BJ (cell line): ENCODE measurements around the gene RAB19. TPM values are rescaled to one million over a fixed set of nuclear protein-coding genes. Genes with fewer than 3 reads are reported as not detected.

ENCODE experiments used
- CTCF ChIA-PET: fragments of 350-600 bp; formaldehyde crosslinking; extraction: SDS; loops from one replicate; lab custom pipeline; 2021; ENCODE audit warnings: antibody characterized with exemption, inconsistent platforms; lab: Yijun Ruan, JAX
- POLR2A ChIA-PET: fragments of 300-600 bp; sonication (Branson Sonifier 250); formaldehyde crosslinking; extraction: SDS; loops from one replicate; lab custom pipeline; 2021; ENCODE audit warnings: antibody characterized with exemption; lab: Charles Lee
- DNase-seq: peaks from one replicate; pipeline ENCODE4 v3.0.0-alpha.2; 2011; ENCODE audit warnings: low read depth
- H3K27me3 ChIP-seq: 2 replicates; pipeline ENCODE4 v1.6.0; 2011; ENCODE audit warnings: low read length; ENCODE audit not compliant: control insufficient read depth, insufficient read depth
- H3K36me3 ChIP-seq: 2 replicates; pipeline ENCODE4 v1.5.1; 2011; ENCODE audit warnings: low read length; ENCODE audit not compliant: control insufficient read depth, insufficient read depth
- H3K4me3 ChIP-seq: 2 replicates; pipeline ENCODE4 v1.5.1; 2011; ENCODE audit warnings: low read depth, mild to moderate bottlenecking, control low read depth, low read length
- polyA plus RNA-seq: library from polyadenylated mRNA; depleted of rRNA; stranded (reverse); fragments of >200 nt; gene quantifications from 2 replicates; pipeline ENCODE4 v1.2.3, GENCODE V29; 2011
- TF ChIP-seq, protein P1 (sequence below): IDR thresholded peaks from 2 replicates; pipeline ENCODE4 v1.5.1; 2011; ENCODE audit warnings: low read depth, mild to moderate bottlenecking, control low read depth, inconsistent platforms, low read length, moderate library complexity; ENCODE audit not compliant: insufficient read depth

RAB19 gene
- polyA plus RNA-seq, 1 experiment, result not detected

DNA sequence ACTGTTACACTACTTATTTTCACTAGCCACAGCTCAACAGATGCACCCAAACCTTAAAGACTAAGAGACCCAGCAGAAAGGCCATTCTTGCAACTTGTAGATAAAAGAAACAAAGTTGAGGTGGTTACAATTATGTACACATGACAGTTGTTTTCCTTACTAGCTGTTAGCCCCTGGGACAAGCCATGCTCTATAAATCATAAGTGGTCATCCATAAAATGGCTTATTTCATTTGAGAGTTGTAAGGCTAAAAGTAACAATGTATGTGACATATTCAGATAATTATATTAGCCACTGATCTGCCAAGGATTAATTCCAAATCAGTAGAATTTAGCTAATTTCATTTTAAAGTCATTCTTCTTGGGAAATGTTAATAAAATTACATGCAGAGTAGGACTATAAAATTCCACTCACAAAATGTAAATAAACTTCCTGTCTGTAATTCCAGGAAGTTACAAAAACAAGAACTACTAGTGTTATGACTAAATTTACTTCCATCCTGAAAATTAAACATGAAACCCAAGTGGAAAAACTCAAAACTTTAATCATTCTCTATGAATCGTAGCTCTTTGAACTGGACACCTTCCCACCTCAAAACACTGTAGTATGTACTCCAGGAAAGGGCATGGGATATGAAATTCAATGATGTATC, 18.8 kb upstream of the RAB19 start:
- DNase-seq, result no peak
- ChIA-PET POLR2A (interaction anchor here (0.5 kb wide), 1 partner anchor 460 kb away, joined by 9 read pairs; no protein-coding TSS in a partner anchor), CTCF (interaction anchor here (1.3 to 1.8 kb wide), 3 partner anchors 9 to 13 kb away, joined by 4 to 5 read pairs (median 5); no protein-coding TSS in a partner anchor)
- Histone ChIP-seq H3K27me3 (no peaks in the 10 kb centered on the region), H3K4me3 (no peak overlapping the region), H3K36me3 (peaks cover 6% of the 10 kb centered on the region)
- TF ChIP-seq, protein P1, sequence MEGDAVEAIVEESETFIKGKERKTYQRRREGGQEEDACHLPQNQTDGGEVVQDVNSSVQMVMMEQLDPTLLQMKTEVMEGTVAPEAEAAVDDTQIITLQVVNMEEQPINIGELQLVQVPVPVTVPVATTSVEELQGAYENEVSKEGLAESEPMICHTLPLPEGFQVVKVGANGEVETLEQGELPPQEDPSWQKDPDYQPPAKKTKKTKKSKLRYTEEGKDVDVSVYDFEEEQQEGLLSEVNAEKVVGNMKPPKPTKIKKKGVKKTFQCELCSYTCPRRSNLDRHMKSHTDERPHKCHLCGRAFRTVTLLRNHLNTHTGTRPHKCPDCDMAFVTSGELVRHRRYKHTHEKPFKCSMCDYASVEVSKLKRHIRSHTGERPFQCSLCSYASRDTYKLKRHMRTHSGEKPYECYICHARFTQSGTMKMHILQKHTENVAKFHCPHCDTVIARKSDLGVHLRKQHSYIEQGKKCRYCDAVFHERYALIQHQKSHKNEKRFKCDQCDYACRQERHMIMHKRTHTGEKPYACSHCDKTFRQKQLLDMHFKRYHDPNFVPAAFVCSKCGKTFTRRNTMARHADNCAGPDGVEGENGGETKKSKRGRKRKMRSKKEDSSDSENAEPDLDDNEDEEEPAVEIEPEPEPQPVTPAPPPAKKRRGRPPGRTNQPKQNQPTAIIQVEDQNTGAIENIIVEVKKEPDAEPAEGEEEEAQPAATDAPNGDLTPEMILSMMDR, result no peak

- Histone ChIP-seq H3K36me3 (no peaks in the 10 kb centered on the region), H3K4me3 (no peak overlapping the region), H3K27me3 (peaks cover 4% of the 10 kb centered on the region; the same call in 1 of the 2 replicates)
- DNase-seq, result no peak
- TF ChIP-seq, protein P1, result no peak
- CTCF ChIA-PET, result interaction anchor here (0.7 kb wide), 1 partner anchor 264 kb away, joined by 3 read pairs; no protein-coding TSS in a partner anchor
- POLR2A ChIA-PET, result no interaction called here
These were observed 14.4 kb upstream of the RAB19 start for GRCh38 chr7:140389445-140389844.

DNA sequence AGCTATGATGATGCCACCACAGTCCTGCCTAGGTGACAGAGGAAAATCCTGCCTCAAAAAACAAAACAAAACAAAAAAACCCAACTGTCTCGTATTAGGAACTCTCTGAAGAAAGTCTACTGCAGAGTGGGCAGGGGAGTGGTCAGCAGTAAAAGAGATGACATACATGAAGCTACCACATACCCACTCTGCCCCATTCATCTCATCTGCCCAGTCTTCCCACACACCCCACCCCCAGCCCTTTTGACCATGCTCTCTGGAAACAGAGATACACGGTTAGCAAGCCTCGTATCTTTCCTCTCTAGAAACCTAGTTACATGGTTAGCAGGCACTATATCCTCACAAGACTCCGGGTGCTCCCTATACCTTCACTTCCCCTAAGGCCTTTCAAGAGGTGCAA, 13.8 kb upstream of the RAB19 start:
- TF ChIP-seq, protein P1, result no peak
- DNase-seq, result no peak
- CTCF ChIA-PET, result no interaction called here
- POLR2A ChIA-PET, result no interaction called here
- Histone ChIP-seq H3K27me3 (peaks cover 4% of the 10 kb centered on the region; the same call in 1 of the 2 replicates), H3K4me3 (no peak overlapping the region), H3K36me3 (no peaks in the 10 kb centered on the region)

GRCh38 chr7:140390466-140391190, 13.2 kb upstream of the RAB19 start:
- H3K36me3 ChIP-seq, result no peaks in the 10 kb centered on the region
- H3K4me3 ChIP-seq, result no peak overlapping the region
- TF ChIP-seq, protein P1, result no peak
- ChIA-PET POLR2A (no interaction called here), CTCF (no interaction called here)
- H3K27me3 ChIP-seq, result peaks cover 4% of the 10 kb centered on the region; the same call in 1 of the 2 replicates
- DNase-seq, result no peak

DNA sequence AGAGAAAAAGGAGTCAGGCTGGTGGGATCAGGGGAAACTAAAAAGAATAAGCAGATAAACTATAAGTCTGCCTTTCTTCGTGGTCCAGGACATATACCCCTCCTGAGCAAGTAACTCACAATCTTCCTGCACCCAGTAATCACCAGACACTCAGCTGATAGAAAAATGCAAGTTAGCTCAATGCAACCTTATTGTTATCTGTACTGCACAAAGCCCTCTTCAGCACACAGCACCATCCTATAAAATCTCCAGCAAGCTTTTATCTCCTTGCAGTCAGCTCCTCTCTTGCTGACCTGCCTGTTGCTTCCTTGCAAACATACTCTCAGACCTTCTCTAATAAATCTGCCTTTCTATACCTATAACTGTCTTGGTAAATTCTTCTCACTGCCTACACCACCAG, 12.2 kb upstream of the RAB19 start:
- H3K27me3 ChIP-seq, result peaks cover 4% of the 10 kb centered on the region; the same call in 1 of the 2 replicates
- TF ChIP-seq, protein P1, result no peak
- DNase-seq, result no peak
- no peaks in the 10 kb centered on the region for H3K36me3 ChIP-seq
- CTCF ChIA-PET, result no interaction called here
- H3K4me3 ChIP-seq, result no peak overlapping the region
- POLR2A ChIA-PET, result no interaction called here
